Peyer's patch (tissue), 4 donors: ENCODE data around the gene C1GALT1.

Source experiments
- CTCF ChIP-seq, 6 experiments: fragments of 450-650 bp in 4 of 6; fragments of 200-600 bp in 2 of 6; sonication (generic) in 1 of 6; IDR thresholded peaks; one replicate each; pipeline ENCODE4 v1.5.1; 2017 to 2019; ENCODE audit warnings: antibody characterized with exemption in 6 of 6, mild to moderate bottlenecking in 3 of 6, moderate library complexity in 1 of 6
- POLR2A ChIP-seq, 2 donors: fragments of 450-650 bp; IDR thresholded peaks; one replicate each; pipeline ENCODE4 v1.5.1; 2017; ENCODE audit warnings: antibody characterized with exemption in 2 of 2, mild to moderate bottlenecking in 2 of 2, moderate library complexity in 2 of 2

GRCh38 chr7:7134046-7134445, 48.3 kb upstream of the C1GALT1 start:
- no peak for TF ChIP-seq CTCF (IDR thresholded peaks at IDR 0.05)
- no peak for TF ChIP-seq POLR2A (IDR thresholded peaks at IDR 0.05)
